CD4-positive, alpha-beta memory T cell (primary cell): ENCODE results near the gene SULT4A1. TPM values are rescaled to one million over a fixed set of nuclear protein-coding genes. Genes with fewer than 3 reads are reported as not detected.
A peak's percentile ranks its signal among the peaks of the same experiment; 100 is the strongest.

Source experiments
- CTCF ChIA-PET: fragments of 350-600 bp; sonication (Branson Sonifier 250); formaldehyde crosslinking; loops from one replicate; lab custom pipeline; 2021; ENCODE audit warnings: inconsistent platforms; ENCODE audit not compliant: partially characterized antibody; lab: Charles Lee
- POLR2A ChIA-PET: fragments of 350-600 bp; sonication (Branson Sonifier 250); formaldehyde crosslinking; loops from one replicate; lab custom pipeline; 2021; ENCODE audit not compliant: partially characterized antibody; lab: Charles Lee
- DNase-seq, 5 donors: peaks; one replicate each; pipeline versions ENCODE4 v3.0.0 to v3.0.0-alpha.2; 2020 to 2022; ENCODE audit warnings: mixed read lengths in 1 of 5
- H3K27ac ChIP-seq: one replicate; pipeline ENCODE4 v1.7.0; 2013; ENCODE audit warnings: low read depth, low read length
- H3K27me3 ChIP-seq: 2 replicates; pipeline ENCODE4 v1.7.0; 2013; ENCODE audit warnings: mild to moderate bottlenecking, low read length, moderate library complexity; ENCODE audit not compliant: insufficient read depth
- H3K36me3 ChIP-seq: 2 replicates; pipeline ENCODE4 v1.7.0; 2013; ENCODE audit warnings: mild to moderate bottlenecking, low read length, moderate library complexity; ENCODE audit not compliant: insufficient read depth
- H3K4me1 ChIP-seq: 2 replicates; pipeline ENCODE4 v1.7.0; 2013; ENCODE audit warnings: mild to moderate bottlenecking, low read length, moderate library complexity; ENCODE audit not compliant: insufficient read depth
- H3K4me3 ChIP-seq, 2 donors: one replicate each; pipeline ENCODE4 v1.7.0; 2013; ENCODE audit warnings: low read length in 2 of 2, mild to moderate bottlenecking in 1 of 2
- H3K9me3 ChIP-seq, 2 donors: one replicate each; pipeline ENCODE4 v1.7.0; 2013; ENCODE audit warnings: low read length in 2 of 2, control low read depth in 1 of 2; ENCODE audit not compliant: control insufficient read depth in 1 of 2
- H3K27ac Mint-ChIP-seq, 7 donors: one replicate each; pipeline ENCODE4 v1.8.0; 2020 to 2021; ENCODE audit warnings: mixed read lengths in 7 of 7, mild to moderate bottlenecking in 6 of 7, inconsistent platforms in 3 of 7, moderate library complexity in 3 of 7
- H3K27me3 Mint-ChIP-seq, 2 donors: one replicate each; pipeline ENCODE4 v1.8.0; 2020 to 2021; ENCODE audit warnings: mixed read lengths in 2 of 2
- H3K36me3 Mint-ChIP-seq, 2 donors: one replicate each; pipeline ENCODE4 v1.8.0; 2020 to 2021; ENCODE audit warnings: mixed read lengths in 2 of 2, inconsistent platforms in 1 of 2, mild to moderate bottlenecking in 1 of 2
- H3K4me1 Mint-ChIP-seq, 4 donors: one replicate each; pipeline ENCODE4 v1.8.0; 2020 to 2021; ENCODE audit warnings: mixed read lengths in 4 of 4, mild to moderate bottlenecking in 1 of 4
- H3K4me3 Mint-ChIP-seq, 8 donors: one replicate each; pipeline ENCODE4 v1.8.0; 2020 to 2021; ENCODE audit warnings: mixed read lengths in 8 of 8, mild to moderate bottlenecking in 7 of 8, moderate library complexity in 6 of 8, inconsistent platforms in 3 of 8
- H3K9me3 Mint-ChIP-seq, 8 donors: one replicate each; pipeline ENCODE4 v1.8.0; 2020 to 2021; ENCODE audit warnings: mixed read lengths in 8 of 8, mild to moderate bottlenecking in 5 of 8, inconsistent platforms in 3 of 8, moderate library complexity in 1 of 8
- intact Hi-C: fragments of 100-400 bp; cut with micrococcal nuclease; formaldehyde crosslinking; loops from one replicate; pipeline ENCODE4 v1.15.1; 2023
- polyA plus RNA-seq, 2 donors: library from polyadenylated mRNA; unstranded; fragments of 300-500 nt; fragmentation: Illumina TruSeq; gene quantifications; one replicate each; pipeline ENCODE4 v1.2.3, GENCODE V29; 2021
- total RNA-seq, 2 experiments: library from RNA; stranded (reverse); gene quantifications; one replicate each; pipeline ENCODE4 v1.2.3, GENCODE V29; 2021

SULT4A1 gene
- total and polyA plus RNA-seq, 4 experiments from 2014 or later: not detected

GRCh38 chr22:43901976-43902643, 39.8 kb upstream of the SULT4A1 start:
- CTCF ChIA-PET: interaction anchor here (0.7 kb wide), 1 partner anchor 19 kb away, joined by 3 read pairs; no protein-coding TSS in a partner anchor
- no peaks in the 10 kb centered on the region for H3K27me3 ChIP-seq
- no peak overlapping the region for H3K27ac ChIP-seq
- POLR2A ChIA-PET: no interaction called here
- H3K27ac Mint-ChIP-seq: no peak overlapping the region
- H3K4me3 ChIP-seq: no peak overlapping the region
- no peaks in the 10 kb centered on the region for H3K9me3 Mint-ChIP-seq
- H3K9me3 ChIP-seq: no peaks in the 10 kb centered on the region
- H3K4me1 Mint-ChIP-seq: no peaks in the 10 kb centered on the region
- H3K4me1 ChIP-seq: no peaks in the 10 kb centered on the region
- peaks cover 10 to 19% of the 10 kb centered on the region in 2 donors for H3K27me3 Mint-ChIP-seq
- H3K36me3 ChIP-seq: no peaks in the 10 kb centered on the region
- no peak for DNase-seq
- intact Hi-C loops: no loop called here
- H3K36me3 Mint-ChIP-seq: no peaks in the 10 kb centered on the region
- H3K4me3 Mint-ChIP-seq: no peak overlapping the region

DNA sequence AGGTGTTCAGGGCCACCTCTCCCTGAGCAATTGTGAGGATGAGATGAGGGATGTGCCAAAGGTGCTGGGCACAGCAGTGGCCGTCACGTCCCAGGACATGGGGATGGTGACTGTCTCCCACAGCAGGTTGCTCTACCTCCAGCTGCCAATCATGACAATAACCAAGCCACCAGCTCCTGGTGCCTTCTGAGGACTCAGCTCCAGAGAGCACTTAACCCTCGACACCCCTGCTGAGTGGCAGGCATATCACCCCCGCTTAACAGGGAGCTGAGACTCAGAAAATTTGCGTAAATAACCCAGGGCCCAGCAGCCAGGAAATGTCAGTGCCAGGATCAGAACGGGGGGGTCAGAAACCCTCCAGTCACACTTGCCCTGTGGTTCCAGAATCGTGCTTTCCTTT, 37.9 kb upstream of the SULT4A1 start:
- no peak for DNase-seq
- Mint-ChIP-seq H3K27ac (no peak overlapping the region), H3K4me1 (no peaks in the 10 kb centered on the region), H3K36me3 (no peaks in the 10 kb centered on the region), H3K9me3 (no peaks in the 10 kb centered on the region), H3K27me3 (peaks cover 12 to 19% of the 10 kb centered on the region in 2 donors), H3K4me3 (no peak overlapping the region)
- intact Hi-C loops: no loop called here
- Histone ChIP-seq H3K27me3 (no peaks in the 10 kb centered on the region), H3K36me3 (no peaks in the 10 kb centered on the region), H3K4me1 (no peaks in the 10 kb centered on the region), H3K4me3 (no peak overlapping the region), H3K9me3 (no peaks in the 10 kb centered on the region), H3K27ac (no peak overlapping the region)
- ChIA-PET CTCF (no interaction called here), POLR2A (no interaction called here)

GRCh38 chr22:43897751-43898261, 35.5 kb upstream of the SULT4A1 start:
- DNase-seq: no peak
- Histone ChIP-seq H3K4me3 (no peak overlapping the region), H3K27ac (no peak overlapping the region), H3K27me3 (no peaks in the 10 kb centered on the region), H3K36me3 (no peaks in the 10 kb centered on the region), H3K9me3 (no peaks in the 10 kb centered on the region), H3K4me1 (no peaks in the 10 kb centered on the region)
- intact Hi-C loops: no loop called here
- Mint-ChIP-seq H3K9me3 (no peaks in the 10 kb centered on the region), H3K4me3 (no peak overlapping the region), H3K4me1 (no peaks in the 10 kb centered on the region), H3K27ac (no peak overlapping the region), H3K36me3 (no peaks in the 10 kb centered on the region), H3K27me3 (peaks cover 9 to 14% of the 10 kb centered on the region in 2 donors)
- POLR2A ChIA-PET: no interaction called here
- CTCF ChIA-PET: no interaction called here

GRCh38 chr22:43895986-43896645, 33.8 kb upstream of the SULT4A1 start:
- Histone ChIP-seq H3K27ac (no peak overlapping the region), H3K4me3 (no peak overlapping the region), H3K9me3 (no peaks in the 10 kb centered on the region), H3K4me1 (no peaks in the 10 kb centered on the region), H3K36me3 (no peaks in the 10 kb centered on the region), H3K27me3 (no peaks in the 10 kb centered on the region)
- no peak overlapping the region for H3K4me3 Mint-ChIP-seq
- H3K4me1 Mint-ChIP-seq: peaks cover 0 to 4% (median 0%) of the 10 kb centered on the region in 4 donors
- no peak for DNase-seq
- H3K27me3 Mint-ChIP-seq: peaks cover 13 to 15% of the 10 kb centered on the region in 2 donors
- H3K27ac Mint-ChIP-seq: no peak overlapping the region
- H3K36me3 Mint-ChIP-seq: no peaks in the 10 kb centered on the region
- no peaks in the 10 kb centered on the region for H3K9me3 Mint-ChIP-seq
- ChIA-PET CTCF (no interaction called here), POLR2A (no interaction called here)
- intact Hi-C loops: no loop called here

- no peak overlapping the region for H3K4me3 ChIP-seq
- H3K4me1 ChIP-seq: no peaks in the 10 kb centered on the region
- intact Hi-C loops: no loop called here
- Mint-ChIP-seq H3K4me3 (no peak overlapping the region), H3K27ac (no peak overlapping the region), H3K36me3 (no peaks in the 10 kb centered on the region), H3K9me3 (no peaks in the 10 kb centered on the region), H3K27me3 (peaks cover 18 to 22% of the 10 kb centered on the region in 2 donors), H3K4me1 (peaks cover 0 to 4% (median 0%) of the 10 kb centered on the region in 4 donors)
- no peaks in the 10 kb centered on the region for H3K9me3 ChIP-seq
- H3K27ac ChIP-seq: no peak overlapping the region
- POLR2A ChIA-PET: no interaction called here
- H3K27me3 ChIP-seq: peaks cover 8% of the 10 kb centered on the region
- no peak for DNase-seq
- H3K36me3 ChIP-seq: no peaks in the 10 kb centered on the region
- CTCF ChIA-PET: interaction anchor here (1.7 kb wide), 1 partner anchor 10 kb away, joined by 7 read pairs; no protein-coding TSS in a partner anchor
Measured at GRCh38 chr22:43894122-43894521, 31.8 kb upstream of the SULT4A1 start.

DNA sequence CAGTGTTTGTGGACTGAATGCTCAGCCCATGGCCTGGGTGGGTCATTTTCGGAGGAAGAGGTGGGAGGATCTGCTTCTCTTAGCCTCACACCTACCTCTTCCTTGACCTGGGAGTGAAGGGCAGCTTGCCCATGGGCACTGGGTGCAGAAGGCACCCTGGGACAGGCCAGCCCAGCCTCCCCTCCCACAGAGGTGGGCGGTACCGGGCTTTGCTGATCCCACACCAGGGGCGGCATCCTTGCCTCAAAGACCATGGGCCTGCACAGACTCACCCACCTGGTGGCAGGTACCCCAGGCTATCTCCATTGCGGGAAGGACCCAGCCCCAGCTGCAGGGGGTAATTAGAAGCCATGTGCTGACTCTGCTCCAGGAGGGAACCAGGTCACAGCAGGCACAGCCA, 31.0 kb upstream of the SULT4A1 start:
- Histone ChIP-seq H3K4me1 (no peaks in the 10 kb centered on the region), H3K9me3 (no peaks in the 10 kb centered on the region), H3K36me3 (no peaks in the 10 kb centered on the region), H3K27me3 (peaks cover 8% of the 10 kb centered on the region), H3K4me3 (no peak overlapping the region), H3K27ac (no peak overlapping the region)
- CTCF ChIA-PET: interaction anchor here (1.3 kb wide), 1 partner anchor 11 kb away, joined by 3 read pairs; no protein-coding TSS in a partner anchor
- DNase-seq: no peak
- peaks cover 0 to 4% (median 0%) of the 10 kb centered on the region in 4 donors for H3K4me1 Mint-ChIP-seq
- POLR2A ChIA-PET: no interaction called here
- H3K4me3 Mint-ChIP-seq: no peak overlapping the region
- no peaks in the 10 kb centered on the region for H3K36me3 Mint-ChIP-seq
- intact Hi-C loops: no loop called here
- H3K27me3 Mint-ChIP-seq: peaks cover 20 to 27% of the 10 kb centered on the region in 2 donors
- no peak overlapping the region for H3K27ac Mint-ChIP-seq
- no peaks in the 10 kb centered on the region for H3K9me3 Mint-ChIP-seq

GRCh38 chr22:43892183-43892894, 30.0 kb upstream of the SULT4A1 start:
- CTCF ChIA-PET: interaction anchor here (1.3 kb wide), 1 partner anchor 10 kb away, joined by 3 read pairs; no protein-coding TSS in a partner anchor
- POLR2A ChIA-PET: no interaction called here
- Mint-ChIP-seq H3K27ac (no peak overlapping the region), H3K36me3 (no peaks in the 10 kb centered on the region), H3K27me3 (peaks cover 21 to 30% of the 10 kb centered on the region in 2 donors), H3K4me1 (peaks cover 0 to 4% (median 0%) of the 10 kb centered on the region in 4 donors), H3K9me3 (no peaks in the 10 kb centered on the region), H3K4me3 (peak overlapping the region in 2 of 8 donors; percentile 13 to 17)
- Histone ChIP-seq H3K36me3 (no peaks in the 10 kb centered on the region), H3K9me3 (no peaks in the 10 kb centered on the region), H3K4me1 (no peaks in the 10 kb centered on the region), H3K27ac (no peak overlapping the region), H3K27me3 (peaks cover 8% of the 10 kb centered on the region), H3K4me3 (no peak overlapping the region)
- DNase-seq: no peak
- intact Hi-C loops: no loop called here
